ENCODE data around the gene SKOR2. TPM values are rescaled to one million over a fixed set of nuclear protein-coding genes. Genes with fewer than 3 reads are reported as not detected.

Gene SKOR2, protein sequence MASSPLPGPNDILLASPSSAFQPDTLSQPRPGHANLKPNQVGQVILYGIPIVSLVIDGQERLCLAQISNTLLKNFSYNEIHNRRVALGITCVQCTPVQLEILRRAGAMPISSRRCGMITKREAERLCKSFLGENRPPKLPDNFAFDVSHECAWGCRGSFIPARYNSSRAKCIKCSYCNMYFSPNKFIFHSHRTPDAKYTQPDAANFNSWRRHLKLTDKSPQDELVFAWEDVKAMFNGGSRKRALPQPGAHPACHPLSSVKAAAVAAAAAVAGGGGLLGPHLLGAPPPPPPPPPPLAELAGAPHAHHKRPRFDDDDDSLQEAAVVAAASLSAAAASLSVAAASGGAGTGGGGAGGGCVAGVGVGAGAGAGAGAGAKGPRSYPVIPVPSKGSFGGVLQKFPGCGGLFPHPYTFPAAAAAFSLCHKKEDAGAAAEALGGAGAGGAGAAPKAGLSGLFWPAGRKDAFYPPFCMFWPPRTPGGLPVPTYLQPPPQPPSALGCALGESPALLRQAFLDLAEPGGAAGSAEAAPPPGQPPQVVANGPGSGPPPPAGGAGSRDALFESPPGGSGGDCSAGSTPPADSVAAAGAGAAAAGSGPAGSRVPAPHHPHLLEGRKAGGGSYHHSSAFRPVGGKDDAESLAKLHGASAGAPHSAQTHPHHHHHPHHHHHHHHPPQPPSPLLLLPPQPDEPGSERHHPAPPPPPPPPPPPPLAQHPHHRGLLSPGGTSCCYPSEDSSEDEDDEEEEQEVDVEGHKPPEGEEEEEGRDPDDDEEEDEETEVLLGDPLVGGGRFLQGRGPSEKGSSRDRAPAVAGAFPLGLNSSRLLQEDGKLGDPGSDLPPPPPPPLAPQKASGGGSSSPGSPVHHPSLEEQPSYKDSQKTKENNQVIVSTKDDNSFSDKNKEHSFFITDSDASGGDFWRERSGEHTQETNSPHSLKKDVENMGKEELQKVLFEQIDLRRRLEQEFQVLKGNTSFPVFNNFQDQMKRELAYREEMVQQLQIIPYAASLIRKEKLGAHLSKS
- total RNA-seq (not detected), polyA plus RNA-seq (not detected)
- long read RNA-seq, donor 1 = 0 reads
- long read RNA-seq, donor 2 = 0 reads

DNA sequence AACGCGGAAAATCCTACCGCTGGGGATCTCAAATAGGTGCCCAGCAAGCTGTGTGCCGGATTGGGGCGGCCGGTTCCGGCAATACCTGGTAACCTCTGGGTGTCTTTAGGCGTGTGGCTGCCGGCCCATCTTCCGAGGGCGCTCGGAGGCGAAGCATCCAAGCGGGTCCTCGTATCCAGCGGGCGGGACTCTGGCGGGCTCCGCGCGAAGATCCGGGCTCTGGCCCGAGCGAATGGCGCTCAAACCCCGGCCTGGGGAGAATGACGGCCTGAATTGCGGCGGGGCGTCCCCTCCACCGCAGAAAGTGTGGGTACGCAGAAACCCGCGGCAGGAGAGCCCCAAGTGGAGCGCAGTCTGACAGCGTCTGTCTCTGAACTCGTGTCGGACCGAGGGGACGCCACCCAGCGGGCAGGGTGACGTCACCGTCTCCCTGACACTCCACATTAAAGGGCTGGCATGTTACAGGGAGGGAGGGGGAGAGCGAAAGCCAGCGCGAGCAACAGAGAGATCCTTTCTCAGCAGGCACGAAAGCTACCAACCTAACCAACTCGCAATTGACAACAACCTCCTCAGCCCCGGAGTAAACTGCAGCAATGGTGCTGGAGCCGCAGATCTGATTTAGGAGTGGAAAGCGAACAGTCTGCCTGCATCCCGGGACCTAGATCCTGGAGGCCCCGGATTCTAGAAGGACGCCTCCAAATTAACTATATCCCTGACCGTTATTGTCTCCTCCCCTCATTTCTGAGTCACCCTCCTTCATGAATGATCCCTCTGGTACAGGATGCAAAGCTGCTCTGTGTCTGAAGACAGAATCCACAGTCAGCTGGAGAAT, at the start of gene SKOR2:
SKOR2 (minus strand) TSS at position 372 of the 832 bp plus-strand sequence. CDS start 2,477 bp downstream, outside the sequence.
- 4 to 7% (median 6%) methylated on average over 35 to 55 of the region's 55 CpGs for WGBS, 5 donors

DNA sequence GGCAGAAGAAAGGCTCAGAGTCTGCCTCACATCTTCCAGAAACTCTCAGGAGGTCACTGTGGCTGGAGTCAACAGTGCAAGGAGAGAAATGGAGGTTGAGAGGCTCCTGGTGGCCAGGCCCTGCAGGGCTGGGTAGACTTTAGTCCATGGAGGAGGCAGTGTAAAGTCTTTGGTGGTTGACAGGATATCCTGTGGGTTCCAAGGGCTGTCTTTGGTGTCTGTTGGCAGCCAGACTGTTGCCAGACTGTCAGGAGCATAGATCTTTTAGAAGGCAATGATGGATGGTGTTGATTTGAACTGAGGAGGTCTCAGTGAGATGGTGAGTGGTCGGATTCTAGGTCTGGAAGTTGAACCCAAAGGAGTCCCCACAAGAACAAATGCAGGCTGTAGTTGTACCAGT, 45.0 kb upstream of the SKOR2 start:
- Histone ChIP-seq H3K4me3 (no peak overlapping the region), H3K36me3 (no peaks in the 10 kb centered on the region), H3K27me3 (replicated peaks in 1 of 7) (peaks cover 0 to 34% (median 0%) of the 10 kb centered on the region in 7 donors), H3K4me1 (no peaks in the 10 kb centered on the region), H3K27ac (no peak overlapping the region), H3K9me3 (peaks cover 0 to 22% (median 5%) of the 10 kb centered on the region in 8 donors)
- no peak for DNase-seq
- TF ChIP-seq POLR2A (IDR thresholded peaks at IDR 0.05) (no peak), POLR2AphosphoS5 (IDR thresholded peaks at IDR 0.05) (no peak)
- TF ChIP-seq, protein P1, sequence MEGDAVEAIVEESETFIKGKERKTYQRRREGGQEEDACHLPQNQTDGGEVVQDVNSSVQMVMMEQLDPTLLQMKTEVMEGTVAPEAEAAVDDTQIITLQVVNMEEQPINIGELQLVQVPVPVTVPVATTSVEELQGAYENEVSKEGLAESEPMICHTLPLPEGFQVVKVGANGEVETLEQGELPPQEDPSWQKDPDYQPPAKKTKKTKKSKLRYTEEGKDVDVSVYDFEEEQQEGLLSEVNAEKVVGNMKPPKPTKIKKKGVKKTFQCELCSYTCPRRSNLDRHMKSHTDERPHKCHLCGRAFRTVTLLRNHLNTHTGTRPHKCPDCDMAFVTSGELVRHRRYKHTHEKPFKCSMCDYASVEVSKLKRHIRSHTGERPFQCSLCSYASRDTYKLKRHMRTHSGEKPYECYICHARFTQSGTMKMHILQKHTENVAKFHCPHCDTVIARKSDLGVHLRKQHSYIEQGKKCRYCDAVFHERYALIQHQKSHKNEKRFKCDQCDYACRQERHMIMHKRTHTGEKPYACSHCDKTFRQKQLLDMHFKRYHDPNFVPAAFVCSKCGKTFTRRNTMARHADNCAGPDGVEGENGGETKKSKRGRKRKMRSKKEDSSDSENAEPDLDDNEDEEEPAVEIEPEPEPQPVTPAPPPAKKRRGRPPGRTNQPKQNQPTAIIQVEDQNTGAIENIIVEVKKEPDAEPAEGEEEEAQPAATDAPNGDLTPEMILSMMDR (IDR thresholded peaks at IDR 0.05 in 8 of 11, conservative IDR thresholded peaks at IDR 0.05 in 3 of 11) = no peak
- intact Hi-C loops (cut with DNase I; ENCODE audit: low total_unique reads) = no loop called here
- 38 to 62% (median 43%) methylated on average over 1 of the region's 1 CpG for WGBS, 5 donors

More for the DNA sequence above, at the start of gene SKOR2:
- peaks cover 0 to 20% (median 9%) of the 10 kb centered on the region in 6 donors for H3K4me1 ChIP-seq
- H3K27me3 ChIP-seq (replicated peaks in 1 of 7) = peaks cover 12 to 100% (median 97%) of the 10 kb centered on the region in 7 donors
- TF ChIP-seq, protein P1 (IDR thresholded peaks at IDR 0.05 in 8 of 11, conservative IDR thresholded peaks at IDR 0.05 in 3 of 11) = no peak
- TF ChIP-seq POLR2A (IDR thresholded peaks at IDR 0.05) (no peak), POLR2AphosphoS5 (IDR thresholded peaks at IDR 0.05) (no peak)
- H3K36me3 ChIP-seq = no peaks in the 10 kb centered on the region
- H3K9me3 ChIP-seq = peaks cover 0 to 20% (median 0%) of the 10 kb centered on the region in 8 donors
- intact Hi-C loops (cut with DNase I; ENCODE audit: low total_unique reads) = no loop called here
- no peak within 1 kb of the TSS for H3K27ac ChIP-seq
- no peak for DNase-seq
- H3K4me3 ChIP-seq = peak within 1 kb of the TSS in 2 of 8 donors; percentile 3 to 25

DNA sequence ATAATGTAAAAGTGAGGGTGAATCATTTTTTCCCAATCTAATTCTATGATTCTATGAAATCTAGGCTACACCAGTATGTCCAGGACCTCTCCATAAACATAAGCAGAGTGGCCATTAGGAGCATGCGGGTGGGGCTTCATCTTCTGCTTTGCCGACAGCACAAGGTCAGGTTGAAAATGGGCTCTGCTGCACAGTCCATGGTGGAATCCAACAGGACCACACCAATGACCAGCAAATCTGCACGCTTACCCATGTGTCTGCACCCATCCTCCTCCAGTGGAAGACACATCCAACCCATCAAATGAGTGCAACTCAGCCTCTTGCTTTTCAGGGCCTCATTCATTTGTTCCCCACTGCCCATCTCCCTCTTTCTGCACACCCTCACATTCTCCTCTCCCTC, 43.3 kb upstream of the SKOR2 start:
- no peak overlapping the region for H3K4me3 ChIP-seq
- TF ChIP-seq, protein P1 (IDR thresholded peaks at IDR 0.05 in 8 of 11, conservative IDR thresholded peaks at IDR 0.05 in 3 of 11) = no peak
- TF ChIP-seq POLR2AphosphoS5 (IDR thresholded peaks at IDR 0.05) = no peak
- no peak for TF ChIP-seq POLR2A (IDR thresholded peaks at IDR 0.05)
- H3K27ac ChIP-seq = no peak overlapping the region
- no peak for DNase-seq
- no peaks in the 10 kb centered on the region for H3K4me1 ChIP-seq
- WGBS, 5 donors = 85 to 96% (median 90%) methylated on average over 3 of the region's 3 CpGs
- intact Hi-C loops (cut with DNase I; ENCODE audit: low total_unique reads) = no loop called here
- H3K36me3 ChIP-seq = no peaks in the 10 kb centered on the region
- H3K27me3 ChIP-seq (replicated peaks in 1 of 7) = peaks cover 0 to 42% (median 0%) of the 10 kb centered on the region in 7 donors
- H3K9me3 ChIP-seq = peaks cover 0 to 6% (median 0%) of the 10 kb centered on the region in 8 donors

Measured in spleen (tissue), 13 donors.